ENCODE data around the gene ATP1B2. TPM values are rescaled to one million over a fixed set of nuclear protein-coding genes. Genes with fewer than 3 reads are reported as not detected.

ATP1B2 gene
- total RNA-seq, 1 donor = not detected

GRCh38 chr17:7684851-7685532 lies 34.3 kb downstream of the ATP1B2 start:
- peak; percentile 3 for DNase-seq (ENCODE audit: low read depth)
- TF ChIP-seq CTCF (IDR thresholded peaks at IDR 0.05; ENCODE audit: insufficient read depth, low read length) = no peak
- H3K4me3 ChIP-seq (ENCODE audit: low read depth, low read length) = peak overlapping the region; percentile 86

GRCh38 chr17:7685533-7686221 lies 35.0 kb downstream of the ATP1B2 start:
- no peak for TF ChIP-seq CTCF (IDR thresholded peaks at IDR 0.05; ENCODE audit: insufficient read depth, low read length)
- DNase-seq (ENCODE audit: low read depth) = peak; percentile 94
- peak overlapping the region; percentile 86 for H3K4me3 ChIP-seq (ENCODE audit: low read depth, low read length)

- no peak for TF ChIP-seq CTCF (IDR thresholded peaks at IDR 0.05; ENCODE audit: insufficient read depth, low read length)
- H3K4me3 ChIP-seq (ENCODE audit: low read depth, low read length) = peak overlapping the region; percentile 86
- peak; percentile 92 for DNase-seq (ENCODE audit: low read depth)
These were observed 35.7 kb downstream of the ATP1B2 start for GRCh38 chr17:7686222-7687071.

- DNase-seq (ENCODE audit: low read depth) = peak; percentile 94
- H3K4me3 ChIP-seq (ENCODE audit: low read depth, low read length) = peak within 1 kb of the TSS; percentile 91
- peak; percentile 15 for TF ChIP-seq CTCF (IDR thresholded peaks at IDR 0.05; ENCODE audit: insufficient read depth, low read length)
These were observed 36.6 kb downstream of the ATP1B2 start, which contains the start of gene TP53 for GRCh38 chr17:7687072-7687907. TP53 (minus strand) TSS chr17:7687490; CDS start chr17:7676594, 10,896 bp downstream.

- peak; percentile 97 for TF ChIP-seq CTCF (IDR thresholded peaks at IDR 0.05; ENCODE audit: insufficient read depth, low read length)
- DNase-seq (ENCODE audit: low read depth) = peak; percentile 99
- H3K4me3 ChIP-seq (ENCODE audit: low read depth, low read length) = peak within 1 kb of the TSS; percentile 91
These were observed 37.4 kb downstream of the ATP1B2 start, which contains the start of gene WRAP53 for GRCh38 chr17:7687908-7688807. WRAP53 (plus strand) TSS chr17:7688477; CDS start chr17:7688649, 172 bp downstream.
